GM21367 (cell line): ENCODE data around the gene DEDD.
A peak's percentile ranks its signal among the peaks of the same experiment; 100 is the strongest.

Experiments
- ATAC-seq: cut with Tn5 transposase; IDR thresholded peaks from one replicate; pipeline ENCODE4 v1.9.1; 2021; ENCODE audit not compliant: unreplicated experiment

Gene DEDD

DNA sequence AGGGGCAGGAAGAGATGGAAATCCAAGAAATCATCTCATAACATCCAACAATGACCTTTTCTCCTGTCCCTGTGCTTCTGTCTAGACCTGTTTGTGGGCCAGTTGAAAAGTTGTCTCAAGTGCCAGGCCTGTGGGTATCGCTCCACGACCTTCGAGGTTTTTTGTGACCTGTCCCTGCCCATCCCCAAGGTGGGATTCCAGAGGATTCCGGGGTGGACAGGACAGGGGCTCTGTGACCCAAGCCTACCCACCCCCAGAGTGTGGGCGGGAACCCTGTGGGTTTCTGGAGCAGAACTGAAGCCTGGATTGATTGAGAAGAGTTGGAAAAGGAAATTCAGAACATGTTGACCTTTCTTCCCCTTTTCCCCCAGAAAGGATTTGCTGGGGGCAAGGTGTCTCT is 31.3 kb upstream of the DEDD start:
- no peak for ATAC-seq

DNA sequence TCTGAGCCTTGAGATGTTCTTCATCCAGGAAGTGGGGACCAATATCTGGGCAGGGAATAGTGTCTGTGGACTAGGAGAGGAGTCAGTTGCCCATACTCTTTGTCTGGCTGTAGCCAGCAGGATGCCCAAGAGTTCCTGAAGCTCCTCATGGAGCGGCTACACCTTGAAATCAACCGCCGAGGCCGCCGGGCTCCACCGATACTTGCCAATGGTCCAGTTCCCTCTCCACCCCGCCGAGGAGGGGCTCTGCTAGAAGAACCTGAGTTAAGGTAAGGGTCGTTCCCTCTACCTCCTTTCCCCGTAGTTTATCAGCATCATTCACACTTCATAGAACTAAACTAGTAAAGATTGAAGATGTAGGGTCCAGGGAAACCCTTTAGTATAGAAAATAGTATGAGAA is 30.3 kb upstream of the DEDD start:
- no peak for ATAC-seq

DNA sequence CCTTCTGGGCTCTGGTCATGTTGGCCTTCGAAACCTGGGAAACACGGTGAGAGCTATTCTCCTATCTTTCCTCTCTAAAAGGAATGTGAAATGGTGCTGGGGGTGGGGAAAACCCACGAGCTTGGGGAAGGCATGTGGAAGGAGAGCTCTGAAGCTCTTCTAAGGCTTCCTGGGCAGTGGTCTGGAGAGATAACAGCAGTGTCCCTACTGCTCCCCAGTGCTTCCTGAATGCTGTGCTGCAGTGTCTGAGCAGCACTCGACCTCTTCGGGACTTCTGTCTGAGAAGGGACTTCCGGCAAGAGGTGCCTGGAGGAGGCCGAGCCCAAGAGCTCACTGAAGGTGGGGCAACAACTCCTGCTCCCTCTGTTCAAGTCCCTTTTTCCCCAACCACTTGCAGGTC is 29.6 kb upstream of the DEDD start:
- no peak for ATAC-seq

DNA sequence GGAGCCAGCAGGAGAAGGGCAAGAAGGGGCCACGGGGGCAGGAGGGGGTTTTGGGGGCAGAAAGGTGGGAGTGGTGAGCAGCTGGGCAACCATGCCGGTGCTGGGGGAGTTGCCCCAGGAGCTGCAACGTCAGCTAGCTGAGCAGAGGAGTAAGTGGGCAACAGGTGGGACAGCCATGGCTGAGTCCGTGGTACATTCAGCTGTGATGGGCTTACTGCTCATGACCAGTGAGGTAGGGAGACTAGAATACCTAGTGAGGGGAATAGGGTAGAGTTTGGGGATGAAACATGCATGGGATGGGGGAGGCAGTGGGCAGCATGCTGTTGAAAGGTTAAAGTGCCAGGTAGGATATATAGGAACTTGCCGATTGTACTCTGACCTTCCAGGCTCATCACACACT is 29.2 kb upstream of the DEDD start:
- no peak for ATAC-seq

DNA sequence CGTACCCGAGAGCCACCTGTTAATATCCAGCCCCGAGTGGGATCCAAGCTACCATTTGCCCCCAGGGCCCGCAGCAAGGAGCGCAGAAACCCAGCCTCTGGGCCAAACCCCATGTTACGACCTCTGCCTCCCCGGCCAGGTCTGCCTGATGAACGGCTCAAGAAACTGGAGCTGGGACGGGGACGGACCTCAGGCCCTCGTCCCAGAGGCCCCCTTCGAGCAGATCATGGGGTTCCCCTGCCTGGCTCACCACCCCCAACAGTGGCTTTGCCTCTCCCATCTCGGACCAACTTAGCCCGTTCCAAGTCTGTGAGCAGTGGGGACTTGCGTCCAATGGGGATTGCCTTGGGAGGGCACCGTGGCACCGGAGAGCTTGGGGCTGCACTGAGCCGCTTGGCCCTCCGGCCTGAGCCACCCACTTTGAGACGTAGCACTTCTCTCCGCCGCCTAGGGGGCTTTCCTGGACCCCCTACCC is 28.2 kb upstream of the DEDD start:
- ATAC-seq = no peak

DNA sequence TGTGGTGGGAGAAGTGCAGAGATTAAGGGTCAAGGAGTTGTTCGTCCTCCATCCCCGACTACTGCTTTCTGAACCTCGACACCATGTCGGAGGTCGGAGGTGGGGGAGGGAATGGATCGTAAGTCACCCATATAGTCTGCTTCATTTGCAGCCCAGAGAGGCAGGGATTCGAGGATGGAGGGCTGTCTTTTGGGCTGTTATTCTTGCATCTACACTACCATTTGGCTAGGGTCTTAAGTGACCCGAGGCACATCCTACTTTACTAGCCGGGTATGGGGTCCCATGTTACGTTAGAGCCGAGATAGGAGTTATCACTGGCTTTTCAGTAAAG is 27.4 kb upstream of the DEDD start:
- no peak for ATAC-seq

DNA sequence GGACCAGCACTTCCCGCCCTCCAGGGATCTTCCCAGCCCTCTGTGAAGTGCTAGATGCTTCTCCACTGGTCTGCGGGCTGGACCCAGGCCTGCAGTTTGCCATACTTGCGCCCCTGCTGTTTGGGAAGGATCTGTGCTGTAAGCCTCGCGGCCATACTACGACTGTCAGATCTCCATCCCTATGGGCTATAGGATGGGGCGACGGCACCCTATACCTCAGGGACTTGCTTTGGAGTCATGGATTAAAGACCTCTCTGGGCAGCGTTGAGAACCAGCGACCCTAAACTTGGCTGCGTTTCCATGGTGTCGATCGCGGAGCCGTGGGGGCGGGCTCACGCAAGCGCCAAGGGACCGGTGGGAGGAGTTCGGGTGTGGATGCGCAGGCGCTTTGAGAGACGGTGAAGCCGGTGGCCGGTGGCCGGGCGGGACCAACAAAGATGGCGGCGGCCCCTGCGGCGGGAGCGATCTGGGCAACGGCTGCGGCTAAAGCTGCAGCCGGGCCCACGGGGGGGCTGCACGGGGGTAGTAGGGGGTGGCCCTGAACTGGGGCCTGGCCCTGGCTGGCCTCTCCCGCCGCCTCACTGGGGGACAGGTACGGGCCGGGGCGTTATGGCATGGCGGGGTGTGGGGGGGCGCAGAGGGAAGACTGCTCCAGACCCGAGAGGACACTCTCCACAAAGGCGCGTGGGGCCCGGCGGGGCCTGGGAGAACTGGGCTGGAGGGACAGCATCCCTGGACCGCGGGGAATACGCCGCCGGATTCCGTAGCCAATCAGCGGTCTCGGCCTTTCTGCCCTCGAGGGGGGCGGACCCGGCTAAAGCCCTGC is 26.8 kb upstream of the DEDD start, which contains the start of gene USP21:
Gene USP21 (plus strand): TSS at position 414 of the 826 bp plus-strand sequence. CDS start 1,141 bp downstream, outside the sequence.
- ATAC-seq = peak; percentile 73

DNA sequence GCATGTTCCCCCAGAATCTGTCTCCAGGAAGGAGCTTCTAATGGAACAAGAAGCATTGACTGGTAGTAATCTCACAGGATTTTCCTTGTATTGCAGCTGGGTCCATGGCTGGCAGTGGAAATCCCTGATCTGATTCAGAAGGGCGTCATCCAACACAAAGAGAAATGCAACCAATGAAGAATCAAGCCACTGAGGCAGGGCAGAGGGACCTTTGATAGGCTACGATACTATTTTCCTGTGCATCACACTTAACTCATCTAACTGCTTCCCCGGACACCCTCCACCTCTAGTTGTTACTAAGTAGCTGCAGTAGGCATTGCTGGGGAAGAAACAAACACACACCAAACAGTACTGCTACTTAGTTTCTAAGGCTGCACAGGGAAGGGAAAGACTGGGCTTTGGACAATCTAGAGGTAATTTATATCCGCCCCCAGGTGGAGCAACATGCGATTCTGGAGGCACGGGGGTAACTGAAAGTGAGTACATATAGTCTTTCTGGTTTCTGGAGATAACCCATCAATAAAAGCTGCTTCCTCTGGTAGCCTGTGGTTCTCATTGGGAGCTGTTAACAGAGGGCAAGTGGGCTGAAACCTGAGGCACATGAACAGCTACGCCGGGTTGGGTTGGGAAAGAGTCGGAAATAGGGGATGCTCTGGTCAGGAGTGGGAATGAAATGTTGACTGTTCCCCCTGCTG is 26.0 kb upstream of the DEDD start:
- ATAC-seq = no peak

DNA sequence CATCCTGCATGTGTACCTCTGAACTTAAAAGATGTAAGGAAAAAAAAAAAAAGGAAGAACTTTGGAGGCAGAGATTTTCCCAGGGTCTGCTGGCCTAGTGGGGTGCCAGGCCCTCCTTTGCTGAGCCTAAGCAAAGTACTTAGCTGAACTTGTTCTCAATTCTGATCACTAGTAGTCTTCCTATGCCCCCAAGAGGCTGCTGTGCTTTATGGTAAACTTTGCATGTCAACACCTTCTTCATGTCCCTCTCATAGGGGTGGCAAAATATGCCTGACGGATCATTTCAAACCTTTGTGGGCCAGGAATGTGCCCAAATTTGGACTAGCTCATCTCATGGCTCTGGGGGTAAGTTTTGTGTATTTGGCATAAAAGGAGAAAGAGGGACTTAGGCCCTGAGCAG is 25.4 kb upstream of the DEDD start:
- no peak for ATAC-seq

DNA sequence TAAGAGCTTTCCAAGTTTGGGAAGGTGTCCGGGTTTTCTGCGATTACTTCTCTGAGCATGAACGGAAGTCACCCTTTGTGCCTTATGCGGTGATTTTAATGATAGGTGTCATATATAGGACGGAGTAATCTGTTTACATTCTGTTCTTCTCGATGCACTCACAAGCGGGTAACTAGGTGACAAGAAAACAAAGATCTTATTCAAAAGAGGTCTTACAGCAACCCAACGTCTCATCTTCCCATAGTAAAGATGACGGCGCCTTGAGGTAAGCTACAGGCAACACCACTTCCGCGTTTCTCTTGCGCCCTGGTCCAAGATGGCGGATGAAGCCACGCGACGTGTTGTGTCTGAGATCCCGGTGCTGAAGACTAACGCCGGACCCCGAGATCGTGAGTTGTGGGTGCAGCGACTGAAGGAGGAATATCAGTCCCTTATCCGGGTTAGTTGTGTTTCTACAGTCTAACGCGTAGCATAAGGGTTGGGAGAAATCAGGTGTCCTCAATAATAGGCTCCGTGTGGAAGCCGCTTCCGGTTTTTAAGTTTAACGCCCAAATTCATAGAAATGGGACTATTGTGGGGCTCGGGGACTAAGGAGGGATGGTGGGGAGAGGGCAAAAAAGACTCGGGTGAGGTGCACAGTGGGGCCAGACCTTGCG is 21.3 kb upstream of the DEDD start, which contains the start of gene UFC1:
Gene UFC1 (plus strand): TSS at position 297 of the 656 bp plus-strand sequence. CDS start 20 bp downstream, at position 317.
- no peak for ATAC-seq

DNA sequence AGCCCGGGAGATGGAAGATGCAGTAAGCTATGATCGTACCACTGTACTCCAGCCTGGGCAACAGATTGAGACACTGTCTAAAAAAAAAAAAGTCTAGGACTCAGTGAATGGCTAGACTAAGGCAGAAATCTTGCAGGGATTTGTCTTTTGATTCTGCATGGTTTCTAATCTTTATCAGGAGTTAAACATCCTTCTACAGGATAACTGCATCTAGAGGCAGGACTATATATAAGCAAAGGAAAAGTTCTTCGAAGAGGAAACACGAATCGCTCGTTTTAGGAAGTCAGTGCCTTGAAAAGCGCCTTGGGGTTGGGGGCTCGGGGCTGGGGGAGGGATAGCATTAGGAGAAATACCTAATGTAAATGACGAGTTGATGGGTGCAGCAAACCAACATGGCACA is 20.7 kb upstream of the DEDD start:
- no peak for ATAC-seq

DNA sequence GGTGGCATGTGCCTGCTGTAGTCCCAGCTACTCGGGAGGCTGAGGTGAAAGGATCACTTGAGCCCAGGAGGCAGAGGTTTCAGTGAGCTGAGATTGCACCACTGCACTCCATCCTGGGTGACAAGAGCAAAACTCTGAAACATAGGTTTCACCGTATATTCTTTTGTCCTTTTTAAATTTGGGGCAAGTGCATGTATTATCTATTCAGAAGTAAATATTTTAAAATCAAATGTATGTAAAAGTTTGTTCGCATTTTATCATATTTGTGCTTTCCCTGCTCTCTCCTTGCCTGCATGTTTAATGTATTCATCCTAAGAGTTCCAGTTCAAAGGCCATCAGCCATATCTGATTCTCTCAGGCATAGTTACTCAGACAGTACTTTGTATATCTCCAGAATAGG is 13.4 kb upstream of the DEDD start:
- no peak for ATAC-seq

DNA sequence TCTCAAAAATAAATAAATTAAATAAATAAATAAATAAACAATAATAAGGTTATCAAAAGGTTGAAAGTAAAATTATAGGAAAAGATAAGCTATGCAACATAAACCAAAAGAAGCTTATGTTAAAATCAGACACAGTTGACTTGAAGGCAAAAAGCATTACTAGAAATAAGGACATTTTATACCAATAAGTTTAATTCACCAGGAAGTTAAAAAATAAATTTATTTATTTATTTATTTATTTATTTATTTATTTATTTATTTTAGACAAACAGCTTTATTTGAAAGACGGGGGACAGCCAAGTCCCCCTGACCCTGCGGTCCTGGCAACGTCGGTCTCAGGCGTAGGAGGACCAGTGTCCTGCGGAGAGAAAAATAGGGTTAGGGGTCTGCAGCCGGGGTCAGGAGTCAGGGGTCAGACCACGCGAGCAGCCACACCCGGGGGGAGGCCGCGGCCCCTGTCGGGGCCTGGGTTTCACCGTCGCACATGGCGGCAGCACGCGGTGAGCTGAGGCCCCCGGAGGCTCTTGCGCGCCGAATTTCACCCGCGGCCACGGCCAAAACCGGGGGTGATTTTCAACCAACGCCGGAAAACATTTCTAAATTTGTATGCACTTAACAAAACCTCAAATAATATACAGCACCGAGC is 8.4 kb upstream of the DEDD start:
- no peak for ATAC-seq

DNA sequence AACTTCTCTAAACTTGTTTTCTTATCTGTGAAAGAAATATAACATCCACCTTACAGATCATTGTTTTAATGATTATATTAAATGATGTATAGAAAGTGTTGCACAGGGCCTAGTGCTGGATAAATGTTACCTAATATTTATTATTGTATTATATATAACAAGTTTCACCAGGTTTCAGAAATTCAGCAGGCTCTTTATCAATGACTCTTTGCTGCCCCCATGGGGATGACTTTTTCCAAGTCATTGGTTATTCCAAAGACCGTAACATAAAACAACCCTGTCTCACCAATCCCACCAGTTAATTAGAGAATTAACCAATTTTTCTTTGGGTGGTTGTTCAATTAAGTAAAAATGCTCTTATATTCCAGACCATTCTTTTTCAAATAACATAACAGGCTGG is 7.3 kb upstream of the DEDD start:
- no peak for ATAC-seq

DNA sequence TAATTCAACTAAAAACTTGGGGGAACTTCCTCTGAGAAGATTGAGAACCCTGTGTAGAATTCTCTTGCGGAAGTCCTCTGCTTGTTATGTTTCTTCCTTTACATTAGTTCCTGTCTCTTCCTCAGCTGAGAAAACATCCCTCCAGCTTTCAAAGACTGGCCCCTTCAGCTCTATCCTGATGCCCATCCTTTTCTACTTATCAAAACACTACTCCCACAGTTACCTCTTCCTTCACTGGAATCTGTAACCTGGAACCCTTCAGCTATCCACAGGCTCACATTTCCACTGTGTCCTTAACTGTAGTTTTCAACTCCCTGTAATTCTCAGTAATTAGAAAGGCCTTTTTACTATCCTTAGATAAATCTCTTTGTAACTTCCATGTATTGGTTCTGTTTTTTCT is 6.0 kb upstream of the DEDD start:
- no peak for ATAC-seq

DNA sequence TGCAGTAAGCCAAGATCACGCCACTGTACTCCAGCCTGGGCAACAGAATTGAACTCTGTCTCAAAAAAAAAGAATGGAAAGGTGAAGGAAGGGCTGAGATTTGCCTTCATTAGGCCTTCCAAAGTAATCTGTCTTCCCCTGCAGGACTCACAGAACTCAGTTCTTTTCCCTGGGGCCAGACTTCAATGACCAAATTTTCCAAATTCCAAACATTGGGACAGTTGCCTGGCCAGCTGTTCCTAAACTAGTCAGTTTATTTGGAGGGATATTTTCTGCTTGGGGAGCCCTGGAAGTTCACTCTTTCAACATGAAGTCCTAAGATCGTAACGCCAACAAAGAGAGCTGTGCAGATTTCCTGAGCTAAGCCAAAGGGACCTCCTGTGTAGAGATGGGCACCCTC is 5.4 kb upstream of the DEDD start:
- ATAC-seq = no peak

DNA sequence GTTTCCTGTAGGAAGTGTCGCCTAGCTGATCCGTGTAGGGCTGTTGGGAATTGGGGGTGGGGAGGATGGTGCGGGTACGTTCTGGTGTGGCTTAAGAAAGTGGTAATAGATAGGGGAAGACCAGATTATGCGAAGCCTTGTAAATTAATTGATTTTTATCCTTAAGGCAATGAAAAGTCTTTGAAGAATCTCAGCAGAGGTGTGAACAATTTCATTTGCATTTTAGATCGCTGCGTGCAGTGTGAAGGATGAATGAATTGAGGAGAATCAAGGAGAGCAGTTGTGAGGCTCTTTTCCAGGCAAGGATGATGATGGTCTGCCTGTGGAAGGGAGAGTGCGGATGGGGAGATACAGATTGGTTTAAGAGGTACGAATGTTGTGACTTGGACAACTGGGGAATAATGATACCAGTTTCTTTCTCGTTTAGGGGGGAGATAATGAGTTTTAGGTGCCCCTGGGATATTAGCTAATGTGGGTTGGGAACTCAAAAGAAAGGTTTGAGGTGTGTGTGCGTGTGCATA is 813 bp upstream of the DEDD start:
- ATAC-seq = no peak

DNA sequence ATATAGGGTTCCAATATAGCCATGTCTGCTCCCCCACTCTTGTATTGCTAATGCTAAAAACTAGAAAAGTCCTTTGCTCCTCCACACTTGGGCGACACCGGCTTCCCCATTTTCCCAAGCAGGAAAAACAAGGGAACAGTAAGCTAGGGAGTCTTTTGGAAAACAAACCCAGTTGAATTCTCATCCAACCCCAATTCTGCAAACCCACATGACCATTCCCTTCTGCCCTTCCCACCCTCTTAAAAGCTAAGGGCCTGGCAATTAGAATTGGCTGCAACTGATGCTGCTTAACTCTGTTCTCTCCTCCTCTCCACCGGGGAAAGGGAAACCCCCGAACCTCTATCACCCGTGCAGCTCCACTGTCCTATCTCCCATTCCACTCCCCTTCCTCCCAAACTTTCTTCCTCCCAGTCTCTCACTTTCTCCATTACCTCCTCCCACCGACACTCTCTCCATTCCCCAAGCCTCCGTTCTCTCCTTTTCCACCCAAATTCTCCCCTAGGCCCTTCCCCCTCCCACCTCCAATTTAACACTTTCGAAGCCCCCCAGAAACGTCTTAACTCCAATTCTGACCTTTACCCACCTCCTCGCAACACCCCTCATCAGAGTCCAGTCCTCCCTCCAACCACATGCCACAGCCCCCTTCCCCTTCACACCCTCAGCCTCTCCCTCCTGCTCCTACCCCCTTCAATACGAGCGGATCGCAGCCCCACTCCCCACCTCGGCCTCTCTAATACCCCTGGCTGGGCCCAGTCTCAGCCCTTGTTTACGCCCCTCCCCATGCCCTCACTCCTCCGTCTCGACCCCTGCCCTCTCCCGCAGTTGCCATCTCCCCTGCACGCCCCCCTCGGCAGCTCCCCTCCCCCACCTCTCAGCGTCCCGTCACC is 701 bp downstream of the DEDD start:
- no peak for ATAC-seq

DNA sequence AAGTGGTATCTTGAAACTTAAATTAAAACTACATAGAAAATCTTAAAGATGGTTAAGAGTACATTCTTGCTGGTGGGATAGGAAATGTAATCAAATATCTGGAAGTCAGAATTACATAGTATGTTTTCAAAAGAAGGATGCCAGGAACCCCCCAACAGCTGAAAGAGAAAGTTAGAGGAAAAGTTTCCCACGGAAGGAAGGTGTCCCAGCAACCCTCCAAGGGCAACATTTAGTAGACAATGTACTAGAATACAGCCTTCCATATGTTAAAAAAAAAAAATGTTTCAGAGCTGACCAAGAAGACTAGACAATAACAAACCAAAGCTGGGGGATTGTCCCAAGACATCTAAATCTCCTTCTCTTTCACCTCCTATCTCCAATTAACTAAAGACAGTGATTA is 2.2 kb downstream of the DEDD start:
- ATAC-seq = no peak
